Measurements from ENCODE around the gene CCL4.

DNA sequence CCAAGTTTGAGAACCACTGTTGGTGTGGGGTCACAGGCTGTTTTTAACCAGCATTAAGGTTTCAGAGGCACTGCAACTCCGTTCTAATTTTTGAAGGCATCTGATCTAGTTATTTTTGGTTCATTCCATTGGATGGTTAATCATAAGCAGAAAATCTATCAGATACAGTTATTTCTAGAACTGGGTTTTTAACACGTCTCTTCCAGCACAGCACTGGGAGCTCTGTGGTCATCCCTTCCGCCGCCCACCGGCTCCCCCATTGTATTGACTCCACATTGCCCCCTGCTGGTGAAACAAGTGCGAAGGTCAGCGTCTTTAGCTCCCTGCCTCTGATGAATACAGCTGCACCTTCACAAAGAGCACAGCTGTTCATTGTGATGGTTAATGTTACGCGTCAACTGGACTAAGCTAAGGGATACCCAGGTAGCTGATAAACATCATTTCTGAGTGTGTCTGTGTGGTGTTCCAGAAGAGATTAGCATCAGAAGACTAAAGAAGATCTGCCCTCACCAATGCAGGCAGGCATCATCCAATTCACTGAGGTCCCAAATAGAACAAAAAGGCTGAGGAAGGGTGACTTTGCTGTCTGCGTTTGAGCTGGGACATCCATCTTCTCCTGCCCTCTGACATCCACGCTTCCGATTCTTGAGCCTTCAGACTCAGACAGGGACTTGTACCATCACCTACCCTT is 31.1 kb upstream of the CCL4 start:
- TF ChIP-seq, protein P1, sequence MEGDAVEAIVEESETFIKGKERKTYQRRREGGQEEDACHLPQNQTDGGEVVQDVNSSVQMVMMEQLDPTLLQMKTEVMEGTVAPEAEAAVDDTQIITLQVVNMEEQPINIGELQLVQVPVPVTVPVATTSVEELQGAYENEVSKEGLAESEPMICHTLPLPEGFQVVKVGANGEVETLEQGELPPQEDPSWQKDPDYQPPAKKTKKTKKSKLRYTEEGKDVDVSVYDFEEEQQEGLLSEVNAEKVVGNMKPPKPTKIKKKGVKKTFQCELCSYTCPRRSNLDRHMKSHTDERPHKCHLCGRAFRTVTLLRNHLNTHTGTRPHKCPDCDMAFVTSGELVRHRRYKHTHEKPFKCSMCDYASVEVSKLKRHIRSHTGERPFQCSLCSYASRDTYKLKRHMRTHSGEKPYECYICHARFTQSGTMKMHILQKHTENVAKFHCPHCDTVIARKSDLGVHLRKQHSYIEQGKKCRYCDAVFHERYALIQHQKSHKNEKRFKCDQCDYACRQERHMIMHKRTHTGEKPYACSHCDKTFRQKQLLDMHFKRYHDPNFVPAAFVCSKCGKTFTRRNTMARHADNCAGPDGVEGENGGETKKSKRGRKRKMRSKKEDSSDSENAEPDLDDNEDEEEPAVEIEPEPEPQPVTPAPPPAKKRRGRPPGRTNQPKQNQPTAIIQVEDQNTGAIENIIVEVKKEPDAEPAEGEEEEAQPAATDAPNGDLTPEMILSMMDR (IDR thresholded peaks at IDR 0.05; ENCODE audit: insufficient read depth, low read depth, low read length) = peak; percentile 40
- TF ChIP-seq EZH2 (IDR thresholded peaks at IDR 0.05; ENCODE audit: insufficient read depth, low read length) = no peak

Data from astrocyte (in vitro differentiated cells and primary cell).